Left kidney (tissue), 2 donors: Measurements from ENCODE around the gene MISP. TPM values are rescaled to one million over a fixed set of nuclear protein-coding genes. Genes with fewer than 3 reads are reported as not detected.
"Not testable (repeated sequence)": the region's sequence is repeated elsewhere in the genome, so short reads cannot be mapped to it uniquely, and the experiment has no call there.

Experiments
- DNase-seq: peaks from one replicate; pipeline ENCODE4 v3.0.0-alpha.2; 2013
- polyA plus RNA-seq: library from polyadenylated mRNA; unstranded; fragments of 120-200 nt; gene quantifications from one replicate; pipeline ENCODE4 v1.2.1, GENCODE V29; 2013; ENCODE audit not compliant: insufficient read length

Gene MISP
- polyA plus RNA-seq, 1 donor = 7.0 TPM

- DNase-seq = peak; percentile 67
These were observed 7.7 kb upstream of the MISP start for GRCh38 chr19:743168-743687.

GRCh38 chr19:745138-745537, 5.8 kb upstream of the MISP start:
- DNase-seq = not testable (repeated sequence)

GRCh38 chr19:746208-746819, 4.6 kb upstream of the MISP start:
- no peak for DNase-seq

GRCh38 chr19:746956-747355, 4.0 kb upstream of the MISP start:
- no peak for DNase-seq

- DNase-seq = no peak
These were observed 3.3 kb upstream of the MISP start for GRCh38 chr19:747432-748273.

- DNase-seq = no peak
These were observed 2.7 kb upstream of the MISP start for GRCh38 chr19:748274-748598.

DNA sequence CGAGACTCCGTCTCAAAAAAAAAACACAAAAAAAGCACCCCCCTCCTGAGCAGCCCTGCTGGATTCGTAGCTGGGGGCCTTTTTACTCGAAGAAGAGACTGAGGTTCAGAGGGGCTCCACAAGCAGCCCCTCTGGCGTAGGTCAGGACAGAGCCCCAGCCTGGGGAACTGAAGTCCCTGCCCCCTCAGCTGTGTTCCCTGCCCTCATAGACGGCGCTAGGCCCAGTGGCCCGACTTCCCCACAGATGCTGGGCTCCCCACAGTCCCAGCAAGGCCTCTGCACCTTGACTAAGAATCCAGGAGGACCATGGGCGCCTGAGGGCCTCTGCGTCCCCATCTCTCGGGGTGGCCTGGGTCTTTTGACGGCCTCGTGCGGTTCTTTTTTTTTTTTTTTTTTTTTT, 1.1 kb upstream of the MISP start:
- no peak for DNase-seq

GRCh38 chr19:751501-752341, 809 bp downstream of the MISP start:
- no peak for DNase-seq

GRCh38 chr19:752652-753517, 2.0 kb downstream of the MISP start:
- peak; percentile 63 for DNase-seq

DNA sequence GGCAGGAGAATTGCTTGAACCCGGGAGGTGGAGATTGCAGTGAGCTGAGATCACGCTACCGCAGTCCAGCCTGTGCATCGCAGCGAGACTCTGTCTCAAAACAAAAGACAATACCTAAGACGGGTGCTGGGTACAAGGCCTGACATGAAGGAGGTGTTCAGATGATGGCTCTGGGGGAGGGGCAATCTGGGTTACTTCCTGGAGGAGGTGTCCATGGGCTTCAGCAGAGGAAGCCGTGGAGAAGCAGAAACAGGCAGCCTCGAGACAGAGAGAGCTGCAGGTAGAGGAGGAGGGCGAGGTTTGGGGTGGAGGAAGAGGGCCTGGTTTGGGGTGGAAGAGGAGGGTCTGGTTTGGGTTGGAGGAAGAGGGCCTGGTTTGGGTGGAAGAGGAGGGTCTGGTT, 3.6 kb downstream of the MISP start:
- DNase-seq = no peak

- DNase-seq = no peak
These were observed 4.2 kb downstream of the MISP start for GRCh38 chr19:755063-755462.

DNA sequence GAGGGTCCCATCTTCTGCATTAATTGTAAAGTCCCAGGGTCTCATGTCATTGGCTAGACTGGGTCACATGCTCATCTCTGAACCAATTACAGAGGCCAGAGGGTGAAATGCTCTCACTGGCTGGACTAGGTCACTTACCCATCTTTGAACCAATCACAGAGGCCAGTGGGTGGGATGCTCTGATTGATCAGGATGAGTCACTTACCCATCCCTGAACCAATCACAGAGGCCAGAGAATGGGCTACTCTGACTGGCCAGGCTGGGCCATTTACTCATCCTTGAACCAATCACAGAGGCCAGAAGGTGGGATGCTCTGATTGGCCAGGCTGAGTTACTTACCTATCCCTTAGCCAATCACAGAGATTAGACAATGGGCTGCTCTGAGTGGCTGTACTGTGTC, 5.3 kb downstream of the MISP start:
- no peak for DNase-seq

DNA sequence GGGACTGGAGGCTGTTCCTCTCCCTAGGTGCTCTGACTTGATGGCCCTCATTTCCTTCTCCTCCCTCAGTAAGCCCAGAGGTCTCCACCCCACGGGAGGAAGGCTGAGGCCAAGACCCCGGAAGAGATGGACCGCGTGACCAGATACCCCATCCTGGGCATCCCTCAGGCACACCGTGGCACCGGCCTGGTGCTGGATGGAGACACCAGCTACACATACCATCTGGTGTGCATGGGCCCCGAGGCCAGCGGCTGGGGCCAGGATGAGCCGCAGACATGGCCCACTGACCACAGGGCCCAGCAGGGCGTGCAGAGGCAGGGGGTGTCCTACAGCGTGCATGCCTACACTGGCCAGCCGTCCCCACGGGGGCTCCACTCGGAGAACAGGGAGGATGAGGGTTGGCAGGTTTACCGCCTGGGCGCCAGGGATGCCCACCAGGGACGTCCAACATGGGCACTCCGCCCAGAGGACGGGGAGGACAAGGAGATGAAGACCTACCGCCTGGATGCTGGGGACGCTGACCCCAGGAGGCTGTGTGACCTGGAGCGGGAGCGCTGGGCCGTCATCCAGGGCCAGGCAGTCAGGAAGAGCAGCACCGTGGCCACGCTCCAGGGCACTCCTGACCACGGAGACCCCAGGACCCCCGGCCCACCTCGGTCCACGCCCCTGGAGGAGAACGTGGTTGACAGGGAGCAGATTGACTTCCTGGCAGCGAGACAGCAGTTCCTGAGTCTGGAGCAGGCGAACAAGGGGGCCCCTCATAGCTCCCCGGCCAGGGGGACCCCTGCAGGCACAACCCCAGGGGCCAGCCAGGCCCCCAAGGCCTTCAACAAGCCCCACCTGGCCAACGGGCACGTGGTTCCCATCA, 6.1 kb downstream of the MISP start:
- no peak for DNase-seq

DNA sequence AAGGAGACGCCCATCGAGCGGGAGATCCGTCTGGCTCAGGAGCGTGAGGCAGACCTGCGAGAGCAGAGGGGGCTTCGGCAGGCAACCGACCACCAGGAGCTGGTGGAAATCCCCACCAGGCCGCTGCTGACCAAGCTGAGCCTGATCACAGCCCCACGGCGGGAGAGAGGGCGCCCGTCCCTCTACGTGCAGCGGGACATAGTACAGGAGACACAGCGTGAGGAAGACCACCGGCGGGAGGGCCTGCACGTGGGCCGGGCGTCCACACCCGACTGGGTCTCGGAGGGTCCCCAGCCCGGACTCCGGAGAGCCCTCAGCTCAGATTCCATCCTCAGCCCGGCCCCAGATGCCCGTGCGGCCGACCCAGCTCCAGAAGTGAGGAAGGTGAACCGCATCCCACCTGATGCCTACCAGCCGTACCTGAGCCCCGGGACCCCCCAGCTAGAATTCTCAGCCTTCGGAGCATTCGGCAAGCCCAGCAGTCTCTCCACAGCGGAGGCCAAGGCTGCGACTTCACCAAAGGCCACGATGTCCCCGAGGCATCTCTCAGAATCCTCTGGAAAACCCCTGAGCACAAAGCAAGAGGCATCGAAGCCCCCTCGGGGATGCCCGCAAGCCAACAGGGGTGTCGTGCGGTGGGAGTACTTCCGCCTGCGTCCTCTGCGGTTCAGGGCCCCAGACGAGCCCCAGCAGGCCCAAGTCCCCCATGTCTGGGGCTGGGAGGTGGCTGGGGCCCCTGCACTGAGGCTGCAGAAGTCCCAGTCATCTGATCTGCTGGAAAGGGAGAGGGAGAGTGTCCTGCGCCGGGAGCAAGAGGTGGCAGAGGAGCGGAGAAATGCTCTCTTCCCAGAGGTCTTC, 7.1 kb downstream of the MISP start:
- DNase-seq = no peak

DNA sequence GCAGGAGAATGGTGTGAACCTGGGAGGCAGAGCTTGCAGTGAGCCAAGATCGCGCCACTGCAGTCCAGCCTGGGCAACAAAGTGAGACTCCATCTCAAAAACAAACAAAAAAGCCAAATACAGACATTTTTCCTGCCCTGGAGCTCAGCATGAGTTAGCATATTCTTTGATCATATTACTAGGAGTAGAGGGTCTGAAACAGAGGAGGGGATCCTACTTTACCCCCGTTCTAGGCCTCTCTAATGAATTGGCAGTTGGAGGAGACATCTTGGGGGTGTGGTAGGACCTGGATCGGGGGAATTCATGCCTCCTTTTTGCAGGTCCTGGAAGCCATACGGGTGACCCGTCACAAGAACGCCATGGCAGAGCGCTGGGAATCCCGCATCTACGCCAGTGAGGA, 12.3 kb downstream of the MISP start:
- DNase-seq = no peak

DNA sequence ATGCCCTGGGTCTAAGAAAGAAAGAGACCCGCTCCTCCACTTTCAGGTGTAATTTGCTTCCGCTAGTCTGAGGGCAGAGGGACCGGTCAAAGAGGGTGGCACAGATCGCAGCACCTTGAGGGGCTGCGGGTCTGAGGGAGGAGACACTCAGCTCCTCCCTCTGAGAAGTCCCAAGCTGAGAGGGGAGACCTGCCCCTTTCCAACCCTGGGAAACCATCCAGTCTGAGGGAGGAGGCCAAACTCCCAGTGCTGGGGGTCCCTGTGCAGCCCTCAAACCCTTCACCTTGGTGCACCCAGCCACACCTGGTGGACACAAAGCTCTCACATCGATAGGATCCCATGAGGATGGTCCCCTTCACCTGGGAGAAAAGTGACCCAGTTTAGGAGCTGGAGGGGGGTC, 13.0 kb downstream of the MISP start:
- no peak for DNase-seq

DNA sequence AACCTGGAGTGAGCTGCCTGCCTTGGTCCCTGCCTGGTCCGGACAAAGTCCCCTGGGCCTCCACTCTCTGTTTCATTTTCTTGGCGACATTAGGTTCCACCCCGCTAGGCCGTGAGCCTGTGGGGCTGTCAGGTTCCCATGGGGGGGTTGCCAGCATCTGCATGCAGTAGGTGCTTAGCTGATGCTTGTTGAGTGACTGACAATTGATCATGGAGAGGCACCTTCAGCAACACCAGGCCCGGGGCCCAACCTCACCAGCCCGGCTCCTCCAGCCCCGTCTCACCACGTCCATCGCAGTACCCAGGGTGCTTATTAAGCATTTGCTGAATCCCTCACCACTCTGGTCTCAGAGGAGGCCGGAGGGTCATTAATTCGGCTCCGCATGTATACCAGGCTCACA, 13.4 kb downstream of the MISP start:
- DNase-seq = no peak

DNA sequence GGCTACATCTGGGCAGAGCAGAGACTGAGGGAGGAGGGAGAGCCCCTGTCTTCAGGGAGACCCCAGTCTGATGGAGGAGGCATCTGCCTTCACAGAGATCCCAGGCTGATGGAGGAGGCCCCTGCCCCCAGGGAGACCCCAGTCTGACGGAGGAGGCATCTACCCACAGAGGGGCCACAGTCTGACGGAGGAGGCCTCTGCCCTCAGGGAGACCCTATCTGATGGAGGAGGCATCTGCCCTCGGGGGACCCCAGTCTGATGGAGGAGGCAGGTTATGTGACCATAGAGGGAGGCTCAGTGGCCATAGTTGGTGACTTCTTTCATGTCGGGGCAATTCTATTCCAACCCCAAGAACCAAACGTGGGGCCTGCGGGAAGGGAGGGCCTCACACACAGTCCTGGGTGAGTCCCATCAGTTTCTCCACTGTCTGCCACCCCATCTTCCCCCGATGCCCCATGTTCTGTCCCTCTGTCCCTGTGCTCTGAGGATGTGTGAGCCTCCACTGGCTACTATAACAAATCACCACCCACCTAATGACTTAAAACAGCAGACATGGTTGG, 14.3 kb downstream of the MISP start:
- no peak for DNase-seq

DNA sequence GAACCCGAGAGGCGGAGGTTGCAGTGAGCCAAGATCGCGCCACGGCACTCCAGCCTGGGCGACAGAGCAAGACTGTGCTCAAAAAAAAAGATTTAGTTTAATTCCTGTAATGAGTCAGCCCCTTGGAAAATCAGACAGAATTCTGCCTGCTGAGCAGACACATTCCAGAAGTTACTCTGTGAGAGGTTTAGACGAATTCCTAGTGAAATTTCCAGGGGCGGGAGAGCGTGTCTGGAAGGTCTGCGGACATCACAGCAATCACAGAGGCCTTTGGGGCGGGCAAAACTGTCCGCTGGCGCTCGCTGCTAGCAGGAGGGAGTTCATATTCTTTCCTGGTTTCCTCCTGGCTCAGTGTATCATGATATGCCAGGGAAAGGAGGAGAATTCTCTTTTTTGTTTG, 17.5 kb downstream of the MISP start:
- no peak for DNase-seq

GRCh38 chr19:769616-770015, 18.7 kb downstream of the MISP start:
- no peak for DNase-seq
